Measurements from ENCODE around the gene THBD.

The THBD gene

DNA sequence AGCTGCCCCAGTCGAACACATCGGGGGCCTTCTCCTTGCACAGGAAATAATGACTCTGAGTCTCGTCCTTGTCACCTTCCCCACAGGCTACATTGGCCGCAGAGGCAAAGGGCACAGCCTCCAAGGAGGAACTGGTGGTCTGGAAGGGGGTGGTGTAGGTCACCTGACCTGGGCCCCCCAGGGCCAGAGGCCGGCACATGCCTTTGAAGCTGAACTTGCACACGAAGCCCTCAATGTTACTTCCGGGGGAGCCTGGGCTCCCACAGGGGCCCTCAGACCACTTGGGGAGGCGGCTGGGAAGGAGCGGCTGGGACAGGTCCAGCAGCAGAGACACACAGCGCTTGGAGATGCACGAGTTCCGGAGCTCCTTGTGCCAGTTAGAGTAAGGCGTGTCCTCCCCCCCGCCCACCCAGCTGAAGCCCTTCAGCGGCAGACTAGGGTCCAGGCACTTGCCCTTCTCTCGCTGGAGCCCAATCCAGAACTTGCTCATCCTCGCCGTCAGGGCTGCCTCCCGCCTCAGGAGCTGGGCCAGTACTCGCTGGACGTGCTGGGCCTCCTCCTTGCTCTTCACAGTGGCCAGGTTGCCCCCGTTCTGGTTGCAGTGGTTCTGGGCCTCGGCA lies 36.1 kb upstream of the THBD start:
- H3K27me3 ChIP-seq (replicated peaks; ENCODE audit: insufficient read depth, low read length) = no peaks in the 10 kb centered on the region
- H3K36me3 ChIP-seq (replicated peaks; ENCODE audit: insufficient read depth, low read length) = no peaks in the 10 kb centered on the region
- no peak overlapping the region for H3K27ac ChIP-seq (ENCODE audit: low read length)
- DNase-seq = no peak
- no peak overlapping the region for H3K4me3 ChIP-seq (ENCODE audit: low read length)
- no peak overlapping the region for H3K4me2 ChIP-seq (ENCODE audit: low read depth, low read length)
- H3K9me2 ChIP-seq (replicated peaks; ENCODE audit: insufficient read depth, low read length) = no peaks in the 10 kb centered on the region
- H4K20me1 ChIP-seq (ENCODE audit: insufficient read depth, low read length) = no peaks in the 10 kb centered on the region
- H3K9me3 ChIP-seq (replicated peaks; ENCODE audit: insufficient read depth, low read length) = no peaks in the 10 kb centered on the region
- no peak overlapping the region for H3K9ac ChIP-seq (ENCODE audit: low read length)
- H2AFZ ChIP-seq (ENCODE audit: low read length) = no peak overlapping the region
- H3K79me2 ChIP-seq (ENCODE audit: low read length) = no peaks in the 10 kb centered on the region
- TF ChIP-seq, protein P1, sequence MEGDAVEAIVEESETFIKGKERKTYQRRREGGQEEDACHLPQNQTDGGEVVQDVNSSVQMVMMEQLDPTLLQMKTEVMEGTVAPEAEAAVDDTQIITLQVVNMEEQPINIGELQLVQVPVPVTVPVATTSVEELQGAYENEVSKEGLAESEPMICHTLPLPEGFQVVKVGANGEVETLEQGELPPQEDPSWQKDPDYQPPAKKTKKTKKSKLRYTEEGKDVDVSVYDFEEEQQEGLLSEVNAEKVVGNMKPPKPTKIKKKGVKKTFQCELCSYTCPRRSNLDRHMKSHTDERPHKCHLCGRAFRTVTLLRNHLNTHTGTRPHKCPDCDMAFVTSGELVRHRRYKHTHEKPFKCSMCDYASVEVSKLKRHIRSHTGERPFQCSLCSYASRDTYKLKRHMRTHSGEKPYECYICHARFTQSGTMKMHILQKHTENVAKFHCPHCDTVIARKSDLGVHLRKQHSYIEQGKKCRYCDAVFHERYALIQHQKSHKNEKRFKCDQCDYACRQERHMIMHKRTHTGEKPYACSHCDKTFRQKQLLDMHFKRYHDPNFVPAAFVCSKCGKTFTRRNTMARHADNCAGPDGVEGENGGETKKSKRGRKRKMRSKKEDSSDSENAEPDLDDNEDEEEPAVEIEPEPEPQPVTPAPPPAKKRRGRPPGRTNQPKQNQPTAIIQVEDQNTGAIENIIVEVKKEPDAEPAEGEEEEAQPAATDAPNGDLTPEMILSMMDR (IDR thresholded peaks at IDR 0.05; ENCODE audit: low read length) = no peak
- no peak for TF ChIP-seq EZH2 (optimal IDR thresholded peaks at IDR 0.05; ENCODE audit: low read depth, low read length)
- no peak for TF ChIP-seq EZH2phosphoT487 (IDR thresholded peaks at IDR 0.05; ENCODE audit: low read length)
- no peaks in the 10 kb centered on the region for H3F3A ChIP-seq (ENCODE audit: insufficient read depth, low read length)
- no peaks in the 10 kb centered on the region for H3K4me1 ChIP-seq (ENCODE audit: low read length)

- Histone ChIP-seq H3K27ac (ENCODE audit: low read length) (no peak overlapping the region), H3K4me2 (ENCODE audit: low read depth, low read length) (no peak overlapping the region), H3K9ac (ENCODE audit: low read length) (no peak overlapping the region), H3F3A (ENCODE audit: insufficient read depth, low read length) (no peaks in the 10 kb centered on the region), H3K4me3 (ENCODE audit: low read length) (no peak overlapping the region), H2AFZ (ENCODE audit: low read length) (no peak overlapping the region), H3K4me1 (ENCODE audit: low read length) (no peaks in the 10 kb centered on the region), H3K9me2 (replicated peaks; ENCODE audit: insufficient read depth, low read length) (no peaks in the 10 kb centered on the region), H3K27me3 (replicated peaks; ENCODE audit: insufficient read depth, low read length) (no peaks in the 10 kb centered on the region), H3K36me3 (replicated peaks; ENCODE audit: insufficient read depth, low read length) (no peaks in the 10 kb centered on the region), H3K79me2 (ENCODE audit: low read length) (no peaks in the 10 kb centered on the region), H4K20me1 (ENCODE audit: insufficient read depth, low read length) (no peaks in the 10 kb centered on the region), H3K9me3 (replicated peaks; ENCODE audit: insufficient read depth, low read length) (no peaks in the 10 kb centered on the region)
- TF ChIP-seq, protein P1 (IDR thresholded peaks at IDR 0.05; ENCODE audit: low read length) = no peak
- TF ChIP-seq EZH2 (optimal IDR thresholded peaks at IDR 0.05; ENCODE audit: low read depth, low read length) (no peak), EZH2phosphoT487 (IDR thresholded peaks at IDR 0.05; ENCODE audit: low read length) (no peak)
- no peak for DNase-seq
Measured at GRCh38 chr20:23084845-23085365, 35.4 kb upstream of the THBD start.

DNA sequence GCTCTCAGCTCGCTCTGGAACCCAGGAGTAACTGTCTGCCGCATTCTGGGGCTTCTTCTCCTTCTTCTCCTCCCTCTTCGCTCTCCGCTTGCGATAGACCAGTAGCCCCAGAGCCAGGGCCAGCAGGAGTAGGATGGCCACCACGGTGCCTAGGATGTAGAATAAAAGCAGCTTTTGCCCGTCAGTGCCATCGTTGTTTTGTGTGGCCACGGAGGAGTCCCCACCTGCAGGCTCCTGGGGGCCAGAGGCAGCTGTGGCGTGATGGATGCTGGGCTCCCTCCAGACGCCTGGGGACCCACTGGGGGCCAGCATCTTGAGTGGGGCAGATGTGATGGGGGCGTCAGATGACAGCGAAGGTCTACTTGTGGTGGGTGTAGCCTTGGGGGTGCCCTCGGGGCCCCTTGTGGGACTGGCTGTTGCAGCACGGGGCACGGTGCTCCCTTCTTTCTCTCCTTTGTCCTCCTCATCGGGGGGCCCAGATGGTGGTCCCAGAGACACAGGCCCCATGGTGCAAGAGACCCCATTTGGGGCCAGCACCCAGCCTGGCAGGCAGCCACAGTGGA lies 34.9 kb upstream of the THBD start:
- Histone ChIP-seq H3K9me2 (replicated peaks; ENCODE audit: insufficient read depth, low read length) (no peaks in the 10 kb centered on the region), H3K79me2 (ENCODE audit: low read length) (no peaks in the 10 kb centered on the region), H2AFZ (ENCODE audit: low read length) (no peak overlapping the region), H3K4me3 (ENCODE audit: low read length) (no peak overlapping the region), H3K4me1 (ENCODE audit: low read length) (no peaks in the 10 kb centered on the region), H3F3A (ENCODE audit: insufficient read depth, low read length) (no peaks in the 10 kb centered on the region), H3K4me2 (ENCODE audit: low read depth, low read length) (no peak overlapping the region), H3K9ac (ENCODE audit: low read length) (no peak overlapping the region), H3K9me3 (replicated peaks; ENCODE audit: insufficient read depth, low read length) (no peaks in the 10 kb centered on the region), H3K27ac (ENCODE audit: low read length) (no peak overlapping the region), H4K20me1 (ENCODE audit: insufficient read depth, low read length) (no peaks in the 10 kb centered on the region), H3K36me3 (replicated peaks; ENCODE audit: insufficient read depth, low read length) (no peaks in the 10 kb centered on the region), H3K27me3 (replicated peaks; ENCODE audit: insufficient read depth, low read length) (no peaks in the 10 kb centered on the region)
- no peak for DNase-seq
- TF ChIP-seq EZH2phosphoT487 (IDR thresholded peaks at IDR 0.05; ENCODE audit: low read length) (no peak), EZH2 (optimal IDR thresholded peaks at IDR 0.05; ENCODE audit: low read depth, low read length) (no peak)
- TF ChIP-seq, protein P1 (IDR thresholded peaks at IDR 0.05; ENCODE audit: low read length) = no peak
